CMK (cell line): ENCODE results near the gene PSMD1.
"Not testable (repeated sequence)": the region's sequence is repeated elsewhere in the genome, so short reads cannot be mapped to it uniquely, and the experiment has no call there.

ENCODE experiments used
- DNase-seq: peaks from one replicate; pipeline ENCODE4 v3.0.0-alpha.2; 2010; ENCODE audit warnings: low read depth

PSMD1 gene

DNA sequence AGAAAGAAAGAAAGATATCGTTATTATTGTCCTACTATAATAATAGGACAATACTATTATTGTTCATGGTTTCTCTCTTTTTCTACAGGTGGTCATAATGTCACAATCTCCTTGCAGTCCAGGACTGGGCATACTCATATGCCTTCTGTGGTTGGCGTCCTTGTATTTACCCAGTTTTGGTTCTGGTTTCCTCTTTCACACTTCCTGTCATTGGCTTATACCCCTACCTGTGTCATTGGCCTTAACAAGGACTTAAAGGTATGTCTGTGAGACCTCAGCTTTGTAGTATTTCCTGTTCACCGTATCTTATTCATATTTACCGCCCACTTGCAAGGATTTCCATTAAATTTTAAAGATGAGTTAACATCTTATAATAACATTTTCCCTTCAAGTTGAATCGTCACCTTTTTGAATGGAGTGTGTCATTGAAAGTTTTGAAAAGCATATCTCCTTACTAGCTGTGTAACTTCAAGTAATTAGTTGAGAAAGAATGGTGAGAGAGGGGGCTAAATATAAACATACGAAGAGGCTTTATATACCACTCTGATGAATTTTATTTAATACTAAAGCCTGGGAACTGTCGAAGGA lies 104.7 kb downstream of the PSMD1 start:
- DNase-seq: no peak

DNA sequence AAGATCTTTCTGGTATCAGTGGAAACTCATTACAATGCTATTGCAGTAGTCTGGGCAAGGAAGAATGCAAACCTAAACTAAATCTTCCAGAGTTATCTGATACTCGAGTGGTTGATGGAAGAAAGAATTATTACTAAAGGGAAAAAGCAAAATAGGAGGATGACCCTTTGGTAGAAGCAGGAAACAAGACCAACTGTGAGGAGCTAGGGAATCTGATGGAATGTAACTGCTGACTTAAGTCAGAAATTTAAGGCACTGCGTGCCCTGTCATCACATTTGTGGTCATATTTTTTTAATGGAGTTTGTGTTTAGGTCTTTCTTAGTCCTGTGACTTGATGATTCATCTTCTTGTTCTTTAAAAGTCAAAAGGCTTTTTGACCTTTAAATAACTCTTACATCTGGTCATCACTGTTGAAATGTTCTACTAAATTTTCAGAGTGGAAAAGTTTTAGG lies 105.2 kb downstream of the PSMD1 start:
- DNase-seq: no peak

DNA sequence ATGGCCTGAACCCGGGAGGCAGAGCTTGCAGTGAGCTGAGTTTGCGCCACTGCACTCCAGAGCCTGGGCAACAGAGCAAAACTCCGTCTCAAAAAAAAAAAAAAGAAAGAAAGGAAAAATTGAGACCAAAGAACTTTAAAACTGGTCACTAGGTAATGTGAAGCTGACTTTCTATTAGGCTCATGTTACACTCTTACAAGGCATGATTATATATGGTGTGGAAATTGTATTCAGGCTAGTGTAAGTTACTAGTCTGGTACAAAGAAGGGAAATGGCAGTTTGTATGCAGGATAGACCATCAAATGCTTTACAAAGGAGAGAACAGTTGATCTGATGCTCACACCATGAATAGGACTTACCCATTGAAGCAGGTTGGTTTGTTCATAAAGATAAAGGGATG lies 106.3 kb downstream of the PSMD1 start:
- no peak for DNase-seq

DNA sequence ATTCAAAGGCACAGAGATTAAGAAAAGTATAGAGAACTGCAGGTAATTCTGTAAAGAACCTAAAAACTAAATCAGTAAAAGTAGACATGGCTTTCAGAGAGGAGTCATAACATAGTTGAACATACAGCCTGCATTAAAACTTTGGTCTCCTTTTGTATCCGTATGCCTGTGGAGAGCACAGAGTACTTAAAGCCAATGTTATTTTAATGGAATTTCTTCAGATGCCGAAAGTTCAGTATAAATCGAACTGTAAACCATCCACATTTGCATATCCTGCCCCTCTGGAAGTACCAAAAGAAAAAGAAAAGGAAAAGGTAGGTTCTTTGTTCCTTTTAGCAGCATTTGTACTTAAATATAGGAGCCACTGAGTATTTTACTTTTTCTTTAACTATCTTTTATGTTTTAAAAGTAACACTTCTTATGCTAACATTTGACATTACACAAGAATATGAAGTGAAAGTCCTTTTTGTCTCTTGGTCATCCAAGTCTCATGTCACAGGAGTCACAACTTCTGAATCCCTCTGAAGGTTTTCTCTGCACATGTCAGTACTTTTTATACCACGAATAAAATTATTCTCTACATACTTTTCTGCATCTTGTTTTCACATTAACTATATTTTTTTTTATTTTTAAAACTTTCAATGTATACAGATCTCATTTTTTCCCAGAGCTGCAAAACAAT lies 106.9 kb downstream of the PSMD1 start:
- no peak for DNase-seq

DNA sequence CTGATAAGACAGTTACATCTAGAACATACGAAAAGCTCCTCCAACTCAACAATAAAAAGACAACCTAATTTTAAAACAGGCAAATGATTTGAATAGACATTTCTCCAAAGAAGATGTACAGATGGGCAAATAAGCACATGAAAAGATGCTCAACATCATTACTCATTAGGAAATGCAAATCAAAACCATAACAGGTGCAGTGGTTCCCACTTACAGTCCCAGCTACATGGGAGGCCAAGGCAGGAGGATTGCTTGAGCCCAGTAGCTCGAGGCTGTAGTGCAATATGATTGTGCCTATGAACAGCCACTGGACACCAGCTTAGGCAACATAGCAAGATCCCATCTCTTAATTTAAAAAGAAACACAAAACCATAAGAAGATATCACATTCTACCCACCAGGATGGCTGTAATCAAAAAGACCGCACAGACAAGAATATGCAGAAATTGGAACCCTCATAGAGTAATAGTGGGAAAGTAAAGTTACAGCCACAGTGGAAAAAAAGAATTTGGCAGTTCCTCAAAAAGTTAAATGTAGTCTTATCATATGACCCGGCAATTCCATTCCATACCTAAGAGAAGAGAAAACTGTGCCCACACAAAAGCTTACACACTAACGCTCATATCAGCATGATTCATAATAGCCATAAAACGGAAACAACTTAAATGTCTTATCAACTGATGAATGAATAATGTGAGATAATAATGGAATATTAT lies 111.2 kb downstream of the PSMD1 start:
- no peak for DNase-seq

DNA sequence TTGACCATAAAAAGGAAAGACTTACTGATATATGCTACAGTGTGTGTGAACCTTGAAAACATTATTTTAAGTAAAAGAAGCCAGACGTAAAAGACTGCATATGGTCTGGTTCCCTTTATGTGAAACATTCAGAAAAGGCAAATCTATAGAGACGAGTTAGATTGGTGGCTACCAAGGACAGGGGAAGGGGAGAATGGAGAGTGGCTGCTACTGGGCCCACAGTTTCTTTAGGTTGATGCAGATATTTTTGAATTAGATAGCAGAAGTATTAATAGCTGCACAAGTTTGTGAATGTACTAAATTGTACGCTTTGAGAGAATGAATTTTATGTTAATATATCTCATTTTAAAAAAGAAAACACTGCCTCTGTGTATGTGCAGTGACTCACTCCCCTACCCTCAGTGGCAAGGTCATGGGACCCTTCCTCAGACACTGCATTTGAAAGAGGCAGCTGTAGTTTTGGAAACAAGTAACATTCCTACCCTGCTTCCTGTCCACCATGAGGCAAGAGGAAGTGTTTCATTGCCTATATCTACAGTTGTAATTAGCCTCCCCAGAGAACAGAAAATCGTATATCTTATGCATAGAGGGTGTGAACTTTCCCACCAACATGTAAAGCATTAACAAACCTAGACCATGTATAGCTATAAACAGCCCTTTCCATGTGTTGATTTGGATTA lies 111.9 kb downstream of the PSMD1 start:
- DNase-seq: no peak

GRCh38 chr2:231169488-231169887 lies 112.8 kb downstream of the PSMD1 start:
- DNase-seq: no peak

GRCh38 chr2:231170055-231170454 lies 113.4 kb downstream of the PSMD1 start:
- DNase-seq: no peak

DNA sequence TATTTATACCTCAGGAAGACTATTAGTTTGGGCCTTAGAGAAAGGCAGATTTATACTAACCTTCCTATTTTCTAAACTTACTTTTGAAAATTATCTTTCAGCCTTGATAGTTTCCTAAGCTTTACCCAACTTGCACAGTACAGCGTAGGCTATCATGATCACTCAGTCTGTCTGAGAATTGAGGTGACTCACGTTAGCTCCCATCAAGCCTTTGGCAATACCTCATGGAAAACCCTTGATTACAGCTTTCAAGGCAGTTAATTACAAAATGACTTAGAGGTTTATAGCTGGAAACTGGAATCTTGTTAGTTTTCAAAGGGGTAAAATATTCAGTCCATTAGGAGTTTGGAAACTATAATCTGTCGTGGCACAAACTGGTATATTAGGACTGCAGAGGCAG lies 115.4 kb downstream of the PSMD1 start:
- no peak for DNase-seq

GRCh38 chr2:231174211-231174651 lies 117.6 kb downstream of the PSMD1 start:
- no peak for DNase-seq

DNA sequence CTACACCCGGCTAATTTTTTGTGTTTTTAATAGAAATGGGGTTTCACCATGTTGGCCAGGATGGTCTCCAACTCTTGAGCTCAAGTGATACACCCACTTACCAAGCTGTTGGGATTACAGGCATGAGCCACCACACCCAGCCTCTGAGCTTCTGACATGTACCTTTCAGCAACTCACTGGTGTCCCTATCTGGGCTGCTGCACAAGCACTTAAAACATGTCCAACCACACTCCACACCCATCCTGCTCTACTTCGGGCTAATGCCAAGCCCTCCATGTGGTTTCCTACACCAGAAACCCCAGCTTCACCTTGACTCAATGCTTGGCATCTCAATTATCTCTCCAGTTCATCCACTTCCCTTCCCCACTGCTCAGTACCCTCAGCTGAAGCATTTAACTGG lies 119.4 kb downstream of the PSMD1 start:
- no peak for DNase-seq

- DNase-seq: no peak
Observed at GRCh38 chr2:231177156-231178025, 120.7 kb downstream of the PSMD1 start.

DNA sequence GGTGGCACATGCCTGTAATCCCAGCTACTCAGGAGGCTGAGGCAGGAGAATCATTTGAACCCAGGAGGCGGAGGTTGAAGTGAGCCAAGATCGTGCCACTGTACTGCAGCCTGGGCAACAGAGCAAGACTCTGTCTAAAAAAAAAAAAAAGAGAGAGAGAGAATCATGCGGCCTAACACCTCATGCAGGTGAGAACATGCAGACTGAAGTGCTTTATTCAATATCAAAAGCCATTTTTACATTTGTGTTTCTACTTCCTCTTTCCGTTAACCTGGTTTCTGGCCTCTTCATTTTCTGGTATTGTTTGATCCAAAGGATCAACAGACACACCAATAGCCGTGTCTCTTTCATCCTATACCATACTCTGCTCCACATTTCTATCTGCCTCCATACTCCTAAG lies 122.1 kb downstream of the PSMD1 start:
- DNase-seq: not testable (repeated sequence)

DNA sequence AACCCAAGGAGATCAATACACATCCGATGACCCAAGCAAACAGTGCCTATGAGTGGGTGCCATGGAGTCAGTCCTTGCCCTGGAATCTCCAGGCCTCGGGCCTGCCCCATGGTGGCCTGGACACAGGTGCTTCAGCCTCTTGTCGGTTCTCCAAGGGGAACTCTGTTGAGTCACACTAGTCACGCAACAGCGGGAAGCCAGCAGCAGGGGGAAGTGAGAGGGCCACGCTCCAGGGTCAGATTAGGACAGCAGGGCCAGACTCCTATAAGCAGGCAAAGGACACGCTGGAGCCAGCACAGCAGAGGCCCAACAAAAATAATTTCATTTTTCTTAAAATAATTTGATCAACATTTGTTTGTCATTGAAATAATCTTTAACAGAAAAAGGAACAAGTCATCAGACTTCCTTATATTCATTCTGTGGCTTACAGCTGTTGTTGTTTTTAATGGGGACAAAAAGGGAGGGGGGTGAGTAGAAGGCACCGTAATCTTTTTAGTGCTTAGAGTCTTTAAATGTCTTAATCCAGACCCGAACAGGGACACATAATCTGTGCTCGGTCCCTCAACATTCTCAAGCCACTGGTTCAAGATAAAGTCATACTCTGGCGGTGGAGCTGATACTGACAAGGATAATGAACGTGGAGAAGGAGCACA lies 125.3 kb downstream of the PSMD1 start:
- DNase-seq: no peak

- no peak for DNase-seq
Observed at GRCh38 chr2:231182513-231182899, 125.8 kb downstream of the PSMD1 start.

DNA sequence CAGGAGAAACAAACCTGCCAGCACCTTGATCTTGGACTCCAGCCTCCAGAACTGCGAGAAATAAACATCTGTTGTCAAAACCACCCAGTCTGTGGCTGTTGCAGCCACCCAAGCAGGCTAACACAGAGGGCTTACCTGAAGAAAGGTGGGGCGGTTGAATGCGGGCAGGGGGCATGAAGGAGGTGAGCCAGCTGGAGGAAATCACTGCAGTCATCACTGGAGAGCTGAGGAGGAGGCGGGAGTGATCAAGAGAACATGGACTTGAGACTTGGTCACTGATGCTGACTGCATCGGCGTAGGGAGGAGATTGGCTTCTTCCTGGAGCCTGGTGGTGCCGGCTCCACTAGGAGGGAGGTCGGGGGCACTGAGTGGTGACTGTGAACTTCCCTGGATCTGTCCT lies 127.2 kb downstream of the PSMD1 start:
- DNase-seq: no peak

DNA sequence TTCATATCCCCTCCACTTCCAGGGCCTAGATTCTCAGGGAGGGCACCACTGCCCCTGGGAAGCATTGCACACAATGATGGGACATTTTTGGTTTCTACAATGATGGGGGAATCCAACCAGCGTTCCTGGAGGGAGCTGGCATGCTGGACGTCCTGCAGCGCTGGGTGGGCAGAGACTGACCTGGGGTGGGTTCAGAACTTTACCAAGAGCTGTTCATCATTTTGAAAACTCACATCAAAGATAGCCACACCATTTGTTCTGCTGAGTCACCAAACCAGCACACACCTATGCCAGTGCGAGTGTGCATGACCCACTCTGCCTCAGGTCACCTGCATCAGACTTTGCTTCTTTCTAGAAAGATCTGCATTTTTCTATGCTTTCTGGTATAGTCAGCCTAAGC lies 127.7 kb downstream of the PSMD1 start:
- DNase-seq: no peak

DNA sequence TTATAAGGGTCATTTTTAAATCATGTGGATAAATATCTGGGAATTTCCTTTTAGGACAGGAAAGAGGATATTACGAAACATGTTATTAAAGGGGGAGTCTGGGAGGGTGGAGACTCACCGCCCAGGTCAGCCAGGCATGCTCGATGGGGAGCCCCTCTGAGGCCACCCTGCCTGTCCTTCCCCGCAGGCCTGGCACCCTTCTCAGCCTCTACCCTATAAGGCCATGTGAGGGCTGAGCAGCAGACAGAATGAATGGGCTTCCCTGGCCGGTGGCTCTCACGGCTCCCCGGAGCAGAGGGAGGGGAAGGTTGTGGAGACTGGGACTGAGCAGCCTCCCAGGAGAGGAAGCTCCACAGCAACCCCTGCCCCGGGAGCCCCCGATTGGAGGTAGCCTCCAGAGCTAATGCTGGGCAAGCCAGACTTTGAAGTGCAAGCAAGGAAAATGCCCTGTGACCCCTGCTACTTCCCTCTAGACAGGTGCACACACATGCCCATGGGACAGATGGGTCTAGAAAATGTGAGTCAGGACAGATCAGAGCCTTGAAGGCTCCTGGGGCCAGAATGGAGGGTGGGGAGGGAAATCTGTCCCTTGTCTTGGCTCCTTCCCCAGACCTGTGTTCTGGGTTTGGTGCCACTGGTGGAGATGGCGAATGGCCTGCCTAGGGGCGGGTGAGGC lies 128.5 kb downstream of the PSMD1 start:
- DNase-seq: no peak

DNA sequence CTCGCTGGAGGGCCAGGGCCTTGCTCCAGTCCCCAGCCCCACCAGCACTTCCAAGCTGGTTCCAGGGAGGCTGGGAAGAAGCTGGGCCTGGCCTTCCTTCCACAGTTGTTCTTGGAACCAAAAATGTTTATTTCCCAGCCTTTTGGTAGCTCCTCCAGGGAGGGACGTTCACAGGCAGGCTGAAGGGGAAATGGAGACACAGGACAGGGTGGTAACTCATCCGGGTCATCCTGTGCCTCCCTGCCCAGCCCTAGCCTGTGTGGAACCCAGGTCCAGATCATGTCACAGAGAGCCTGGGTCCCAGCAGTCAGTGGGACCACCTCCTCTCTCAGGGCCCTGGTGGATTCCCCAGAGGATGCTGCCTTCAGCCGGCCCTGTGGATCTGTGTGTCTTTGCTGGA lies 129.2 kb downstream of the PSMD1 start:
- DNase-seq: no peak

- no peak for DNase-seq
Observed at GRCh38 chr2:231186325-231186724, 129.7 kb downstream of the PSMD1 start.
